ENCODE measurements around the gene FOXJ2. TPM values are rescaled to one million over a fixed set of nuclear protein-coding genes. Genes with fewer than 3 reads are reported as not detected.

The FOXJ2 gene
- total and polyA plus RNA-seq, 10 of the 15 experiments (the other 5 are each of a cell fraction or from before 2014, with no cell fraction given): 1.4 to 9.3 (median 4.8) TPM

GRCh38 chr12:8077207-8077606 lies 44.7 kb downstream of the FOXJ2 start:
- Histone ChIP-seq H3K4me1 (ENCODE audit: control insufficient read depth, insufficient read depth, low read length) (no peaks in the 10 kb centered on the region), H3K4me3 (no peak overlapping the region), H4K20me1 (ENCODE audit: control insufficient read depth, insufficient read depth) (no peaks in the 10 kb centered on the region), H3K4me2 (ENCODE audit: control insufficient read depth, insufficient read depth) (no peak overlapping the region), H3K9me3 (replicated peaks; ENCODE audit: control insufficient read depth, insufficient read depth, low read length) (no peaks in the 10 kb centered on the region), H3K79me2 (ENCODE audit: control insufficient read depth, insufficient read depth, low read length) (peaks cover 10% of the 10 kb centered on the region), H3K27ac (ENCODE audit: control insufficient read depth, insufficient read depth) (no peak overlapping the region), H3K36me3 (ENCODE audit: control insufficient read depth in 2 of 2, insufficient read depth in 2 of 2, low read length in 1 of 2) (no peaks in the 10 kb centered on the region), H3K9ac (ENCODE audit: control insufficient read depth, insufficient read depth, low read length) (no peak overlapping the region), H3K27me3 (replicated peaks in 1 of 2; ENCODE audit: control insufficient read depth in 2 of 2, insufficient read depth in 2 of 2, low read length in 1 of 2) (no peaks in the 10 kb centered on the region), H2AFZ (ENCODE audit: control insufficient read depth, low read depth, low read length) (no peak overlapping the region)
- in situ Hi-C loops (cut with MboI) (no loop called here), intact Hi-C loops (cut with micrococcal nuclease; ENCODE audit: unreplicated experiment) (loop anchor here (10.0 kb wide), 1 partner anchor 212 kb away; no protein-coding TSS in a partner anchor)
- SMC1A ChIA-PET (ENCODE audit: uncharacterized antibody, unreplicated experiment): interaction anchor here (0.6 to 2.0 kb wide), 7 partner anchors 19 to 216 kb away, joined by 3 to 14 read pairs (median 6); no protein-coding TSS in a partner anchor
- 34% methylated on average over 4 of the region's 4 CpGs for WGBS (ENCODE audit: insufficient coverage, insufficient replicate concordance, low lambda C conversion rate, missing lambda C conversion rate)
- RAD21 ChIA-PET (ENCODE audit: unreplicated experiment): interaction anchor here (0.6 to 3.0 kb wide), 6 partner anchors 11 to 245 kb away, joined by 3 to 14 read pairs (median 5); no protein-coding TSS in a partner anchor
- no peak for DNase-seq (ENCODE audit: low read depth, low spot score)
- no peak for ATAC-seq
- no TSS peak for BruUV-seq (replicated peaks)
- FAIRE-seq: no peak
- 0 out of 2 replicates have a peak, but pooled peaks have one; percentile 16 for TF ChIP-seq MTA2 (IDR thresholded peaks at IDR 0.05; ENCODE audit: low read depth)
- no peak for TF ChIP-seq NBN (IDR thresholded peaks at IDR 0.05)
- TF ChIP-seq CEBPZ (IDR thresholded peaks at IDR 0.05; ENCODE audit: low read depth, low read length): no peak
- CTCF ChIA-PET: interaction anchor here (0.7 to 7.9 kb wide), 8 partner anchors 10 to 245 kb away, joined by 3 to 115 read pairs (median 6); partner anchors contain the start of genes FOXJ2 and SLC2A3
- POLR2A ChIA-PET: interaction anchor here (1.1 to 2.7 kb wide), 2 partner anchors 11 kb away, joined by 4 to 13 read pairs; partner anchors contain the start of gene C3AR1
